Measurements from ENCODE around the gene TIMP1.

DNA sequence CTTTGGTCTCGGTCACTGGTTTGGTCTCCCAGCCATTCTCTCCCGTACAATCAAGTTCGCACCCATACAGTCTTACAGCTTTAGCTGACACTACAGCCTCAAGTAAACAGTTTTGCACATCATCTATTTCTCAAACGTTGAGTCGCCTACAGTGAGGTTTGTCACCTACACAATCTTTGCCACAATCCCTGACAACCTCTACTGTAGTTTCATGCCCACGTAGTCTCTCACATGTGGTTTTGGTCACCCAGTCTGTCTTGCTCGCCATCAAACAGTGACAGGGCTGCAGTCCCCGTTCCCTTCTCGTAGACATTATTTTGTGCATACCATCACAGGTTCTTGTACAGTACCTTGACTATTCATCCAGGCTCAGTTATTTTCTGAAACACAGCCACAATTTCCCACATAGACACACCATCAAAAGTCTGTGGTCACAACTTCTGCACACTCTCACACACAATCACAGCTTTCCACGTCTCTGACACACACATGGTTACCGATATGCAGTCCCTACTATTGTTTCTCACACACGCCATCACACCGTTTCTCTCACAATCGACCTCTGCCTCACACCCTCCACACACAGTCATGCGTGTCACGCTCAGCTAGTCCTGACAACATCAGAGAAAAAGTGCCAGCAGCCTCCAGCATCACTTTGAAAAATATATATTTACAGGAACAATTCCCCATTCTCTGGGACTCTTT is 52.8 kb downstream of the TIMP1 start:
- TF ChIP-seq POLR2A (IDR thresholded peaks at IDR 0.05): no peak
- TF ChIP-seq, protein P1, sequence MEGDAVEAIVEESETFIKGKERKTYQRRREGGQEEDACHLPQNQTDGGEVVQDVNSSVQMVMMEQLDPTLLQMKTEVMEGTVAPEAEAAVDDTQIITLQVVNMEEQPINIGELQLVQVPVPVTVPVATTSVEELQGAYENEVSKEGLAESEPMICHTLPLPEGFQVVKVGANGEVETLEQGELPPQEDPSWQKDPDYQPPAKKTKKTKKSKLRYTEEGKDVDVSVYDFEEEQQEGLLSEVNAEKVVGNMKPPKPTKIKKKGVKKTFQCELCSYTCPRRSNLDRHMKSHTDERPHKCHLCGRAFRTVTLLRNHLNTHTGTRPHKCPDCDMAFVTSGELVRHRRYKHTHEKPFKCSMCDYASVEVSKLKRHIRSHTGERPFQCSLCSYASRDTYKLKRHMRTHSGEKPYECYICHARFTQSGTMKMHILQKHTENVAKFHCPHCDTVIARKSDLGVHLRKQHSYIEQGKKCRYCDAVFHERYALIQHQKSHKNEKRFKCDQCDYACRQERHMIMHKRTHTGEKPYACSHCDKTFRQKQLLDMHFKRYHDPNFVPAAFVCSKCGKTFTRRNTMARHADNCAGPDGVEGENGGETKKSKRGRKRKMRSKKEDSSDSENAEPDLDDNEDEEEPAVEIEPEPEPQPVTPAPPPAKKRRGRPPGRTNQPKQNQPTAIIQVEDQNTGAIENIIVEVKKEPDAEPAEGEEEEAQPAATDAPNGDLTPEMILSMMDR (IDR thresholded peaks at IDR 0.05): no peak
